GM21390 (cell line): Measurements from ENCODE around the gene LHFPL3.
"Not testable (repeated sequence)": the region's sequence is repeated elsewhere in the genome, so short reads cannot be mapped to it uniquely, and the experiment has no call there.

ENCODE experiments used
- ATAC-seq: cut with Tn5 transposase; IDR thresholded peaks from one replicate; pipeline ENCODE4 v1.9.1; 2021; ENCODE audit not compliant: unreplicated experiment

LHFPL3 gene

GRCh38 chr7:104679085-104679484 lies 350.7 kb downstream of the LHFPL3 start:
- ATAC-seq: no peak

GRCh38 chr7:104686286-104686685 lies 357.9 kb downstream of the LHFPL3 start:
- ATAC-seq: no peak

DNA sequence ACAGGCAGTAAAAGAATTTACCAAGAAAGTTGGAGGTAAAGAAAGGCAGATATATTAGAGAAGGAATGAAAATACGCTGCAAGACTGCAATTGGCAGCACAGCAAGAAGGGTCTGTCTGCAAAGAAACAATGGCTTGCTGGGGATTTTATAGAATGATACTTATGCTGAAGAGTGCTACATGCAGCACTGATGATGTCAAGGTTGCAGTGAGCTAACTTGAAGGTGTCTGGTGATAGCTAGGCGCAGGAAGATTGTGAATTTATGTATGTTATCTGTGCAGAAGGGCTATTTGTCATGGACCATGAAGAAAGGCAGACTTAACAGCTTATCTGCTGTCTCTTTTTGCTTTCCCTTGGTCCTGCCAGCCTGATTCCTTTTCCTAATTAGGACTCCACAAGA lies 366.3 kb downstream of the LHFPL3 start:
- no peak for ATAC-seq

DNA sequence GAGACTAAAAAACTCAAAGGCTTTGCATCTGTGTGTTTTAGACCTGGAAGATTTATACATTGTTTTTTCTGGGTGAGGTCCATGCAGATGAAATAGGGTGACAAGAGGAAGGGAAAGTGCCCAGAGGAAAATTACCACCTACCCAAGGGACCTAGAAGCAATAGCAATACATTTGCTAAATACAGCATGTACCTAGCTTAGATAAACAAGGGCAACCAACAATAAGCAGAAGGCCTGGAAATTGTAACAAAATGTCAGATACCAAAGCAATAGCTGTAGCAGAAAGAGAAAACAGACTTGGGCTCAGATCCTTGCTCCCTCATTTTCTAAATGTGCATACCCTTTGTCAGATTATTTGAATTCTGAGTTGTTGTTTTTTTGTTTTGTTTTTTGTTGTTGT lies 367.2 kb downstream of the LHFPL3 start:
- no peak for ATAC-seq

DNA sequence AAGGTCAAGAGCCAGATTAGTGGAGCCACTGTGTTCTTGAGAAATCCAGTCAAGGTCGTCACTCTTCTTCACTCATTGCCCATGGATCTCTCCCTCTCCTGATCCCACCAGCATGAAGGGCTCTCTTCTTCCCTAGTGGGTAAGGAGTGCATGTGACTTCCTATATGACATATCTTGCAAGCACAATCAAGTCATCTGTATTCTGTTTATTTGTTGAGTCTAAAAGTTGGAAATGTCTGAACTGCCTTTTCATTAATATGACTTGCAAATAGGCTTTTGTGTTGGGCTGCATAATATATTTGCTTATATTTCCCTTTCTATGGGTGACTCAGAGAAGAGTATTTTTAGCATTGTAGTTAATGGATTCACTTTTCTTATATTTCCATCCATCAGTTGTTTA lies 371.9 kb downstream of the LHFPL3 start:
- no peak for ATAC-seq

GRCh38 chr7:104721027-104721426 lies 392.6 kb downstream of the LHFPL3 start:
- not testable (repeated sequence) for ATAC-seq

GRCh38 chr7:104723001-104723400 lies 394.6 kb downstream of the LHFPL3 start:
- no peak for ATAC-seq

DNA sequence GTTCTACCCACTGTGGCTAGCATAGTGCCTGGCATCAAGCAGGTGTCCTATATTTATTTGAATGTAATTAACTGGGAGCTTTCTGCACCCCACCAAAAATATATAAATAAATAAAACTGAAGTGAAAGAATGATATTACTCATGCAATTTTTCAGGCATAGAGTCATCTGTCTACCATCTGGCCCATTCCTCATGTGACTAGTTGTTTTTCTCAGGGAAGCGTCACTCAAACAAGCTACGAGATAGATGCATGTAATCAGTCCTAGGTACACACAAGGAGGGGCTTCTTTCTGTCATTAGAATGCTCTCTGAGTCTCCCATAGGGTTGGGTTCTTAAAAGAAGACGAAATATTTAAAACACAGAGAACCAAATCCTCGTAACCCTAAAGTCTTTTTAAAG lies 430.1 kb downstream of the LHFPL3 start:
- no peak for ATAC-seq

GRCh38 chr7:104761892-104762291 lies 433.5 kb downstream of the LHFPL3 start:
- ATAC-seq: no peak

DNA sequence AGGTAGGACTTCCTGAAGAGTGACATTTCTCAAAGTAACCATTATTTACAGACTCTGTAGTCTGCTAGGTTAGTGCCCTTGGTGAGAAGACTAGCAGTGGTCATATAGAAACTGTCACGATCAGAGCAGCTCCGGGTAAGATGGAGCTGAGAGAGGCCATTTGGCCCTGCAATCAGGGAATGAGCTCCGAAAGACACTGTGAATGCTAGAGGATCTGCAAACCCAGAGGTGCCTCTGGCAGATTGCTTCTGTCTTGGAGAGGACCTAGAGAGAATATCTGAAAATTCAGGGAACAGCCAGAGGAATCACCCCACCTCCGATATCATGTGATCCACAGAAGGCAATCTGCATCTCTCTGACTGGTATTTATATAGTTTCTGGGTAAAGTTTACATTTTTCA lies 438.7 kb downstream of the LHFPL3 start:
- ATAC-seq: no peak

DNA sequence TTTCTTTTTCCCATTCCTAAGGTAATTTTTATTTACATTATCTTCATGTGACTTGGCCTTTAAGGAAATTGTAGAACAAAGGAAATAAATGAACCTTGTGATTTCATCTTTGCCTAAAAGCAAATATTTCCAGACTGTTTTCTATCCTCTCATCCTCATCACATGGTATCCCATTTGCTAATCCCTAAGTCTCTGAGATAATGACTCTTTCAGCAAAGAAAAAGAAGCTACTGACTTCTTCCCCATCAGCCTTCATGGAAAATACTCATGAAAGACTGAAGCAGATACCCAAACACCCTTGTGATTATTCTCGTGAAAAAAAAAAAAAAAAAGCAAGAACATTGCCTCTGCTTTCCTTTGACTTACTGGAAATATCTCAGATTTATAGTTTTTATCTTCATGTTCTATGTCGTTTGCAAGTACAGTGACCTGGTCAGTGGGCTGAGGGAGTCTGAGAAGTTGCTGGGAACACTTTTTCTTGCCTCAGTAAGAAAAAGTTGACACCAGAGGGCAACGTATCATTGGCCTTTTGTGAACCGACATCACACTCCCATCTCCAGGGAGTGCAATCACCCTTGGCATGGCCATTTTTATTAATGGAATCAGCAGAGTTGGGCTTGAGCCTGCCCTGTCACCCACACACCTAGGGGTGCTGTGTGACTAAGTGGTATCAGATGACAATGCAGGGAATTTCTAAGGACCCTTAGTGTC lies 439.6 kb downstream of the LHFPL3 start:
- no peak for ATAC-seq

DNA sequence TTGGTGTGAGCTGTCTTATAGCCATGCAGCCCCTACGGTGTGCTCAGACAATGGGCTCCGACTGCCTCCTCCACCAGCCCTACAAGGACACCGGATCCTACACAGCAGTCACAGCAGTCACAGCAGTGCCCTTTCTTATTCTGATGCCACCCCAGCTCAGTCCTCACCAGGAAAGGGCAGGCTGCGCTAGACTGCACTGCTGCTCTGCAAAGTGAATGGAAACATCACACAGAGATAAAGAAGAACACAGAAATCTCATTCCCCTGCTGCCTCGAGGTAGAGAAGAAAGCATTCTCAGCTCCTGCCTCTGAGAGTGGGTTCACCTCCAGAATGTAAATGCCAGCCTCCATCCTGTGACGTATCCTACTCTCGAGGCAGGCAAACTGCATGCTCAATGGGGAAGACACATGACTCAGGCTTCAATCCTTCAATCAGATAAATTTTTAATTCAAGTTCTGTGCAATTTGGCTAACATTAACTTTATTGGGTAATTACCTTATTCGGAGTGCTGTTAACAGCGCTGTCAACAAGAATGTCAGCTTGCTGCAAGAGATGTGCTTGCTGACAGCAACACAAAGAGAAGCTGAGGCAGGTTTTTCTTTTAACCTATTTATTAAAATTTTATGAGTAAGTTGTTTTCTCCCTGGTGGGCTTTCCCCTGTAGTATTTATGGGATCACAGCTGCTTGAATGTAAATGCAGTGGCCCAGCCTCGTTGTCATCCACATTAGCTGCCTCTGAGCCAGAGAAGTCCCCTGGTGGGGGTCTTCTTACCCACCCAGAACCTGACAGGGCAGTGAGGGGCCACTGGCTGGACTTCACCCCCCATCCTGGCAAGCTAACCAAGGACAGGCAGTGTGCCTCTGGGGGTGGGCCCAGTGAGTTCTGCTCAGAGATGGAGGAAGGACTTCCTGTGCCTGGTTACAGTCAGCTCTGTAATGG lies 444.3 kb downstream of the LHFPL3 start:
- no peak for ATAC-seq

DNA sequence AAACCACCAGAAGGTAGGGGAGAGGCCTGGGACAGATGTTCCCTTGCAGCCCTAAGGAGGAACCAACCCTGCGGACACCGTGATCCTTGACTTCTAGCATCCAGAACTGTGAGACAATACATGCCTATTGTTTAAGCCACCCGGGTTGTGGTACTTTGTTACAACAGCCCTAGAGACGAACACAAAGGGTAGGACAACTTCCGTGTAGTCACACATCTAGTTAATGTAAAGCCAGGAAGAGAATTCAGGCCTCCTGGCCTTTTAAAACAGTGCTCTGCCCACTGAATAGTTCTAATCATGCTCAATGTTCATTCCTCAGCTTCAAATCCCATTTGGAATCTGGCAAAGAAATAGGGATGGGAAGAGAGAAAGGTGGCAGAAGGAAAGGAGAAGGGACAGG lies 445.4 kb downstream of the LHFPL3 start:
- ATAC-seq: no peak

- no peak for ATAC-seq
Observed at GRCh38 chr7:104775531-104775930, 447.1 kb downstream of the LHFPL3 start.

DNA sequence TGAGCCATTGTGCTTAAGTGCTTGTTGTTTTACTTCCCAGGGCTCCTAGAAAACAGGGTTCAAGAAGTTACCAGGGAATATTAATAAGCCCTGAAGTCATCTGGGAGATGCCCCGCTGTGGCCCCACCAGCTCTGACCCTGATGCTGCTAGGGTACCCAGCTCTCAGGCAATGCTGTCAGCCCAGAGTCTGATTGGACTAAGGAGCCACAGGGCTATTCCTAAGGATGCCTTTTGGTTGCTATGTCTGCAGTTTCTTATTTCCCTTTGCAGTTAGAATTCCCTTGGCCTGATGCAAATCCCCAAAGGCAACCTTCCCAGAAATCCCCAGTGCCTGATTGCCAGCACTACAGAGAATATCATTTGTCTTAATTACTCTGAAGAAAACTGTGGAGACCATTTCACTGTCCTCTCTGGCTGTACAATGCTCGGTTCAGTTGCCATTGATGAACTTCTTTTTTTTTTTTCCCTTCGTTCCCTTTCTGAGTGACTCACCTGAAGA lies 448.9 kb downstream of the LHFPL3 start:
- ATAC-seq: no peak

- no peak for ATAC-seq
Observed at GRCh38 chr7:104779888-104780287, 451.5 kb downstream of the LHFPL3 start.

- no peak for ATAC-seq
Observed at GRCh38 chr7:104784686-104785085, 456.3 kb downstream of the LHFPL3 start.

DNA sequence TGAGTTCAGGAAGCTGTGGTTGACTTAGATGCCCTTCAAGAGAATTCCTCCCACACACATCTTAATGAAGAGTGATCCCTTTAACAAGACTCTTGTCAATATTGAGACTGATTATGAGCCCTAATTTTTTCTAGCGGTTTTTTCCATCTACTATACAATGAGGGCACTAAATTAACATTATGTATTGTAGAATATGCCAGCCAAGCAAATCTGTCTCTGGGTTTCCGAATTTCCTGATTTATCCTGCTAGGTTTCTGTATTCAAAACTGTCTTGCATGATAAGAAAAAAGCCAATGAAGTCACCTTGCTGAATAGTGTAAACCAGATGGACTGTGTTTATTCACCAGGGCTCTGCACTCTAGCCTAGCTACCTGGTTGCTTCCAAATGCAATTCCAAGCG lies 461.4 kb downstream of the LHFPL3 start:
- no peak for ATAC-seq

GRCh38 chr7:104790440-104790839 lies 462.0 kb downstream of the LHFPL3 start:
- no peak for ATAC-seq

DNA sequence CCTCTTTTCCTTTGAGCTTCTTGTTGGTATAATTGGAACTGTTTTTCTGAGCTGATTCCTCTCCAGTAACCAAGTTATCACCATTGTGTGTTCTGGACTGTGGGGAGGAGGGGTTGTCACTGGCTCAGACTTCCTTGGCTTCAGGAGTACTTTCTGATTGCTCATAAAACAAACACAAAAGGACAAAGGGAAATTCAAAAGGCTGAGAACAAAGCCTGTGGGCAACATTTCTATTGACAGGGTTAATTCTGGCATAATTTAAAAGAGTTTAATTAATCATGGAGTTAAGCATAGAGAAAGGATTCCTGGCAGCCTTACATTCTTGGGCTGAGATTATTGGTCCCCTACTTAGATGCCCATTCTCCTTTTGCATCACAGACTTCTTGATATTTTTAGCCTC lies 462.7 kb downstream of the LHFPL3 start:
- ATAC-seq: no peak

GRCh38 chr7:104793066-104793465 lies 464.7 kb downstream of the LHFPL3 start:
- ATAC-seq: no peak

DNA sequence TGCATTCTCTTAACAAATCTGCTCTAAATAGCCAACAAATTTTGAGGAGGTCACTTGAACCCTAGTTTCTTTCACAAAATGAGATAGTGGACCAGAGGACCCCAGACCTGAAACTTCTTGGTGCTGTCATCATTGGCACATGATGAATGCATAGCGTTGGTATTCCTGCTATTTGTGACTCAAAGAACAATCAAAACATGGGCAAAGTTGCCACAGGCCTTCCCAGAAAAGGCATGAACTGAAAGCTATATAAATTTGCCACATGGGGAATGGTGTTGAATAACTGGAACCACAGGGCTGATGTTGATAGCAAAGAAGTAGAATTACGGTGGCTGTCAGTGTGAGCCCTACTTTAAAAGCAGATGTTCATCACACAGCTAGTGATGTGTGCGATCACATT lies 465.8 kb downstream of the LHFPL3 start:
- no peak for ATAC-seq
